Measurements from ENCODE around the gene INPP4A.

The INPP4A gene

GRCh38 chr2:98545591-98545990 is 100.9 kb downstream of the INPP4A start:
- no peaks in the 10 kb centered on the region for H3K27me3 ChIP-seq (ENCODE audit: insufficient read depth, poor library complexity, severe bottlenecking)
- H3K4me3 ChIP-seq (replicated peaks; ENCODE audit: insufficient read depth, low read length): no peak overlapping the region
- DNase-seq (ENCODE audit: low read depth in 1 of 2, low spot score in 1 of 2): no peak
- TF ChIP-seq SPI1 (IDR thresholded peaks at IDR 0.05; ENCODE audit: borderline replicate concordance, low read depth) (no peak), GABPA (IDR thresholded peaks at IDR 0.05; ENCODE audit: low read depth) (no peak), POLR2AphosphoS5 (IDR thresholded peaks at IDR 0.05; ENCODE audit: low read depth) (no peak), CTCF (IDR thresholded peaks at IDR 0.05; ENCODE audit: insufficient read depth, low read length) (no peak), REST (IDR thresholded peaks at IDR 0.05; ENCODE audit: insufficient replicate concordance, low read depth) (no peak)
- no peak overlapping the region for H3K27ac ChIP-seq (replicated peaks)

DNA sequence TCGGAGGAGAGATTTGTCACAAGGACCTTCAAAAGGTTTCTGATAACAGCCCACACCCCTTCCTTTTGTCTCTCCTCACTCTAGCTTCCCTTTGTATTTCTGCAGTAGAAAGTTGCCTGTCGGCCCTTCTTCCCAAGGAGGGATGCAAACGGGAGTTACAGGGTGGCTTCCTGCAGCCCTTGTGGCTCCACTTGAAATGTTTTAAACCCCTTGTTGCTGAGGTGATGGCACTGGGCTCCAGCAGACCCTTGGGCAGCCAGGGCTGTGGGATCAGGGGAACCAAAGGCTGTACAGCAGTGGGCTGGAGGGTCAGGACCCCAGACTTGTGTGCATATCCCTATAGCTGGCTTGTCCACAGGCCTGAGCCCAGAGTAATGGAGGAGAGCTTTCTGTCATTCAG is 101.5 kb downstream of the INPP4A start:
- no peaks in the 10 kb centered on the region for H3K27me3 ChIP-seq (ENCODE audit: insufficient read depth, poor library complexity, severe bottlenecking)
- no peak for DNase-seq (ENCODE audit: low read depth in 1 of 2, low spot score in 1 of 2)

More for the DNA sequence above, 101.5 kb downstream of the INPP4A start:
- Histone ChIP-seq H3K27ac (replicated peaks) (no peak overlapping the region), H3K4me3 (replicated peaks; ENCODE audit: insufficient read depth, low read length) (no peak overlapping the region)
- TF ChIP-seq GABPA (IDR thresholded peaks at IDR 0.05; ENCODE audit: low read depth) (no peak), CTCF (IDR thresholded peaks at IDR 0.05; ENCODE audit: insufficient read depth, low read length) (no peak), SPI1 (IDR thresholded peaks at IDR 0.05; ENCODE audit: borderline replicate concordance, low read depth) (no peak), REST (IDR thresholded peaks at IDR 0.05; ENCODE audit: insufficient replicate concordance, low read depth) (no peak), POLR2AphosphoS5 (IDR thresholded peaks at IDR 0.05; ENCODE audit: low read depth) (no peak)

Data from HL-60 (cell line).